Activated CD4-positive, alpha-beta T cell treated with anti-CD3 and anti-CD28 coated beads, Interleukin-2, amount 50 U/mL, for 16 hours (primary cell): ENCODE data around the gene MRPS30.
A peak's percentile ranks its signal among the peaks of the same experiment; 100 is the strongest.
"Not testable (repeated sequence)": the region's sequence is repeated elsewhere in the genome, so short reads cannot be mapped to it uniquely, and the experiment has no call there.

Source experiments
- DNase-seq: peaks from one replicate; pipeline ENCODE4 v3.0.0-alpha.2; 2020

Gene MRPS30

GRCh38 chr5:44808435-44809214 is at the start of gene MRPS30:
Gene MRPS30, plus strand, starts transcription at chr5:44808947. Its CDS starts 16 bp downstream, at chr5:44808963.
- peak; percentile 98 for DNase-seq

GRCh38 chr5:44769200-44769876 is 39.4 kb upstream of the MRPS30 start:
- no peak for DNase-seq

GRCh38 chr5:44769877-44770209 is 38.9 kb upstream of the MRPS30 start:
- DNase-seq = no peak

- no peak for DNase-seq
These were observed 37.7 kb upstream of the MRPS30 start for GRCh38 chr5:44770780-44771717.

GRCh38 chr5:44772397-44772796 is 36.4 kb upstream of the MRPS30 start:
- DNase-seq = not testable (repeated sequence)

GRCh38 chr5:44774279-44774880 is 34.4 kb upstream of the MRPS30 start:
- DNase-seq = peak; percentile 29

GRCh38 chr5:44779167-44779566 is 29.6 kb upstream of the MRPS30 start:
- DNase-seq = no peak

GRCh38 chr5:44783634-44784315 is 25.0 kb upstream of the MRPS30 start:
- no peak for DNase-seq

GRCh38 chr5:44787731-44788130 is 21.0 kb upstream of the MRPS30 start:
- DNase-seq = no peak

- not testable (repeated sequence) for DNase-seq
These were observed 19.3 kb upstream of the MRPS30 start for GRCh38 chr5:44789372-44789995.

- not testable (repeated sequence) for DNase-seq
These were observed 16.6 kb upstream of the MRPS30 start for GRCh38 chr5:44792031-44792673.

GRCh38 chr5:44794371-44794770 is 14.4 kb upstream of the MRPS30 start:
- DNase-seq = no peak

- no peak for DNase-seq
These were observed 13.3 kb upstream of the MRPS30 start for GRCh38 chr5:44795496-44795895.

- no peak for DNase-seq
These were observed 10.9 kb upstream of the MRPS30 start for GRCh38 chr5:44797841-44798240.

GRCh38 chr5:44801992-44802391 is 6.8 kb upstream of the MRPS30 start:
- DNase-seq = no peak

- DNase-seq = no peak
These were observed 2.1 kb upstream of the MRPS30 start for GRCh38 chr5:44806608-44807007.

- DNase-seq = no peak
These were observed 1.5 kb upstream of the MRPS30 start for GRCh38 chr5:44807269-44807668.

GRCh38 chr5:44809215-44809955 is 638 bp downstream of the MRPS30 start:
- peak; percentile 63 for DNase-seq

- DNase-seq = no peak
These were observed 1.2 kb downstream of the MRPS30 start for GRCh38 chr5:44809956-44810420.

- no peak for DNase-seq
These were observed 6.0 kb downstream of the MRPS30 start for GRCh38 chr5:44814761-44815160.
